HL-60 (cell line): ENCODE results near the gene SH3PXD2A.

Source experiments
- DNase-seq, 2 experiments: peaks; one replicate each; pipeline ENCODE4 v3.0.0-alpha.2; 2010 to 2020; ENCODE audit warnings: low read depth in 1 of 2, low spot score in 1 of 2
- H3K27ac ChIP-seq: fragments of 250-450 bp; sonication (Bioruptor Pico); replicated peaks from 2 replicates; pipeline ENCODE4 v1.5.1; 2020; ENCODE audit warnings: mild to moderate bottlenecking, moderate library complexity
- H3K27me3 ChIP-seq: fragments of 250-450 bp; sonication (Bioruptor Pico); 2 replicates; pipeline ENCODE4 v1.5.1; 2021; ENCODE audit warnings: mild to moderate bottlenecking, moderate library complexity; ENCODE audit not compliant: insufficient read depth, poor library complexity, severe bottlenecking
- H3K4me3 ChIP-seq: replicated peaks from 2 replicates; pipeline ENCODE4 v1.5.1; 2011; ENCODE audit warnings: mild to moderate bottlenecking, control low read depth, low read length; ENCODE audit not compliant: insufficient read depth
- CTCF ChIP-seq: IDR thresholded peaks from one replicate; pipeline ENCODE4 v1.5.1; 2011; ENCODE audit warnings: low read length, control low read depth, inconsistent platforms; ENCODE audit not compliant: insufficient read depth
- GABPA ChIP-seq: IDR thresholded peaks from 2 replicates; pipeline ENCODE4 v1.6.1; 2012; ENCODE audit warnings: low read depth
- POLR2AphosphoS5 ChIP-seq: IDR thresholded peaks from 2 replicates; pipeline ENCODE4 v1.6.1; 2012; ENCODE audit warnings: low read depth
- REST ChIP-seq: IDR thresholded peaks from 2 replicates; pipeline ENCODE4 v1.6.1; 2012; ENCODE audit warnings: low read depth; ENCODE audit not compliant: insufficient replicate concordance
- SPI1 ChIP-seq: IDR thresholded peaks from 2 replicates; pipeline ENCODE4 v1.6.1; 2012; ENCODE audit warnings: low read depth, mild to moderate bottlenecking, borderline replicate concordance

Gene SH3PXD2A

GRCh38 chr10:103839872-103840739, 15.3 kb downstream of the SH3PXD2A start:
- TF ChIP-seq SPI1 (no peak), CTCF (no peak), GABPA (no peak), POLR2AphosphoS5 (no peak), REST (no peak)
- Histone ChIP-seq H3K4me3 (no peak overlapping the region), H3K27ac (no peak overlapping the region), H3K27me3 (no peaks in the 10 kb centered on the region)
- no peak for DNase-seq

GRCh38 chr10:103839519-103839871, 15.9 kb downstream of the SH3PXD2A start:
- TF ChIP-seq REST (no peak), GABPA (no peak), POLR2AphosphoS5 (no peak), SPI1 (no peak), CTCF (no peak)
- DNase-seq = no peak
- no peak overlapping the region for H3K27ac ChIP-seq
- H3K4me3 ChIP-seq = no peak overlapping the region
- H3K27me3 ChIP-seq = no peaks in the 10 kb centered on the region

- H3K4me3 ChIP-seq = no peak overlapping the region
- no peak for DNase-seq
- TF ChIP-seq CTCF = no peak
- no peak for TF ChIP-seq GABPA
- TF ChIP-seq SPI1 = no peak
- no peak for TF ChIP-seq REST
- no peak for TF ChIP-seq POLR2AphosphoS5
Observed at GRCh38 chr10:103838862-103839518, 16.4 kb downstream of the SH3PXD2A start.

More at GRCh38 chr10:103838862-103839518, 16.4 kb downstream of the SH3PXD2A start:
- no peak overlapping the region for H3K27ac ChIP-seq
- H3K27me3 ChIP-seq = no peaks in the 10 kb centered on the region
